HepG2 (cell line): Measurements from ENCODE around the gene SIMC1. TPM values are rescaled to one million over a fixed set of nuclear protein-coding genes. Genes with fewer than 3 reads are reported as not detected.
A peak's percentile ranks its signal among the peaks of the same experiment; 100 is the strongest.

Experiments used
- FOXK2 ChIP-seq: fragments of 450-650 bp; IDR thresholded peaks from 2 replicates; pipeline ENCODE4 v1.6.1; 2016
- HNF1A ChIP-seq, 2 experiments: sonication (generic) in 1 of 2; formaldehyde crosslinking in 1 of 2; IDR thresholded peaks; 2 replicates each; pipeline versions ENCODE4 v1.4.0 to v1.6.1; 2016 to 2020; ENCODE audit warnings: borderline replicate concordance in 1 of 2, low read depth in 1 of 2, mild to moderate bottlenecking in 1 of 2, missing genetic modification reagents in 1 of 2
- IKZF4 ChIP-seq: sonication (generic); formaldehyde crosslinking; IDR thresholded peaks from 2 replicates; pipeline ENCODE4 v1.5.1; 2020; ENCODE audit warnings: borderline replicate concordance, mild to moderate bottlenecking, low read depth, missing genetic modification reagents; ENCODE audit errors: not compliant biosample characterization
- MAF1 ChIP-seq: sonication (generic); formaldehyde crosslinking; IDR thresholded peaks from 2 replicates; pipeline ENCODE4 v1.5.0; 2020; ENCODE audit warnings: missing genetic modification reagents, borderline replicate concordance
- RNF219 ChIP-seq: sonication (generic); formaldehyde crosslinking; IDR thresholded peaks from 2 replicates; pipeline ENCODE4 v1.5.0; 2020; ENCODE audit warnings: mild to moderate bottlenecking, missing genetic modification reagents
- SMYD3 ChIP-seq: sonication (generic); formaldehyde crosslinking; IDR thresholded peaks from 2 replicates; pipeline ENCODE4 v1.8.1; 2023; ENCODE audit warnings: mild to moderate bottlenecking, missing genetic modification reagents
- ZNF329 ChIP-seq: sonication (generic); formaldehyde crosslinking; IDR thresholded peaks from 2 replicates; pipeline ENCODE4 v1.9.0; 2021; ENCODE audit warnings: low read depth, mild to moderate bottlenecking, missing genetic modification reagents
- ZNF337 ChIP-seq: sonication (generic); formaldehyde crosslinking; IDR thresholded peaks from 2 replicates; pipeline ENCODE4 v1.5.1; 2020; ENCODE audit warnings: missing genetic modification reagents, low read depth, mild to moderate bottlenecking, borderline replicate concordance
- ZNF362 ChIP-seq: sonication (generic); formaldehyde crosslinking; IDR thresholded peaks from 2 replicates; pipeline ENCODE4 v1.4.0; 2020; ENCODE audit warnings: missing genetic modification reagents, mild to moderate bottlenecking, borderline replicate concordance
- ZNF446 ChIP-seq: sonication (generic); formaldehyde crosslinking; IDR thresholded peaks from 2 replicates; pipeline ENCODE4 v1.5.0; 2020; ENCODE audit warnings: mild to moderate bottlenecking, missing genetic modification reagents
- ZNF749 ChIP-seq: sonication (generic); formaldehyde crosslinking; IDR thresholded peaks from 2 replicates; pipeline ENCODE4 v1.8.0; 2022; ENCODE audit warnings: mild to moderate bottlenecking, missing genetic modification reagents, moderate library complexity, borderline replicate concordance
- ZNF879 ChIP-seq: sonication (generic); formaldehyde crosslinking; IDR thresholded peaks from 2 replicates; pipeline ENCODE4 v1.8.1; 2023; ENCODE audit warnings: missing genetic modification reagents
- polyA plus RNA-seq, 8 experiments: library from polyadenylated mRNA; depleted of rRNA in 3 of 8; stranded (reverse) in 7 of 8; unstranded in 1 of 8; fragments of >200 nt; fragmentation: Illumina TruSeq in 4 of 8; extraction: Trizol in 4 of 8; gene quantifications; 2 replicates each; pipeline versions ENCODE4 v1.2.1 to v1.2.3, GENCODE V29; 2011 to 2016; ENCODE audit warnings: low read depth in 4 of 8, missing spikeins in 1 of 8, mixed read lengths in 1 of 8; ENCODE audit not compliant: insufficient read depth in 1 of 8
- total RNA-seq, 5 experiments: library from RNA; depleted of rRNA; stranded (reverse); fragments of >200 nt; fragmentation: Illumina TruSeq; extraction: Trizol; gene quantifications; 2 replicates each; pipeline ENCODE4 v1.2.3, GENCODE V29; 2016; ENCODE audit warnings: low read depth in 1 of 5
- TF ChIP-seq, protein P1 (sequence below): sonication (generic); formaldehyde crosslinking; IDR thresholded peaks from 2 replicates; pipeline ENCODE4 v1.4.0; 2020; ENCODE audit warnings: missing genetic modification reagents, borderline replicate concordance
- TF ChIP-seq, protein P2 (sequence below): IDR thresholded peaks from 2 replicates; pipeline ENCODE4 v1.6.1; 2016

Gene SIMC1
- total and polyA plus RNA-seq, 2 of the 13 experiments (the other 11 are each of a cell fraction or from before 2014, with no cell fraction given): 5.4 to 6.8 TPM

DNA sequence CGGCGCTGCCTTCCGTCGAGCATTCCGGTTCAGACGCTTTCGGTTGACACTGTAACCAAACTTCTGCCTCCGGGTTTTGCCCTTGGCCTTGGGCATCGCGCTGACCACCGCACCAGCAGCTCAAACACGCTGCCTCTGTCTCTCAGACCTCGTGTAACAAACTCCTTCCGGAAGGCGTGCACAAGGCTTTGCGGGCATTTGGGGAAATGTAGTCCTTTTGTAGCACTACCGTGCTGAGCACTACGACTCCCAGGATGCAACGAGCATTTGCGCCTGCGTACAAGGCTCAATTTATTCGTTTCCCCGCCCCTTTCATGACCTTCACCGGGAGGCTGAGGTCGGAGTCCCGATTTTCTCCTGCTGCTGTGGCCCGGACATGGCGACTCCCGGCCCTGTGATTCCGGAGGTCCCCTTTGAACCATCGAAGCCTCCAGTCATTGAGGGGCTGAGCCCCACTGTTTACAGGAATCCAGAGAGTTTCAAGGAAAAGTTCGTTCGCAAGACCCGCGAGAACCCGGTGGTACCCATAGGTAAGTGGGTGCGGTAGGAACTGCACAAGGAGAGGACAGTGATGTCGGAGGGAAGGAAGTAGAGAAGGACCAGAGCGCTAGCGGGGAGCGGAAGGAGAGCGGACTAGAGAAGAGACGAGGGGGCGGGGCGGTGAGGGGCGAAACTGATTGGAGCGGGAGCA lies 150.4 kb downstream of the SIMC1 start, which contains the start of the genes HIGD2A and NOP16 (continued):
- TF ChIP-seq, protein P1, sequence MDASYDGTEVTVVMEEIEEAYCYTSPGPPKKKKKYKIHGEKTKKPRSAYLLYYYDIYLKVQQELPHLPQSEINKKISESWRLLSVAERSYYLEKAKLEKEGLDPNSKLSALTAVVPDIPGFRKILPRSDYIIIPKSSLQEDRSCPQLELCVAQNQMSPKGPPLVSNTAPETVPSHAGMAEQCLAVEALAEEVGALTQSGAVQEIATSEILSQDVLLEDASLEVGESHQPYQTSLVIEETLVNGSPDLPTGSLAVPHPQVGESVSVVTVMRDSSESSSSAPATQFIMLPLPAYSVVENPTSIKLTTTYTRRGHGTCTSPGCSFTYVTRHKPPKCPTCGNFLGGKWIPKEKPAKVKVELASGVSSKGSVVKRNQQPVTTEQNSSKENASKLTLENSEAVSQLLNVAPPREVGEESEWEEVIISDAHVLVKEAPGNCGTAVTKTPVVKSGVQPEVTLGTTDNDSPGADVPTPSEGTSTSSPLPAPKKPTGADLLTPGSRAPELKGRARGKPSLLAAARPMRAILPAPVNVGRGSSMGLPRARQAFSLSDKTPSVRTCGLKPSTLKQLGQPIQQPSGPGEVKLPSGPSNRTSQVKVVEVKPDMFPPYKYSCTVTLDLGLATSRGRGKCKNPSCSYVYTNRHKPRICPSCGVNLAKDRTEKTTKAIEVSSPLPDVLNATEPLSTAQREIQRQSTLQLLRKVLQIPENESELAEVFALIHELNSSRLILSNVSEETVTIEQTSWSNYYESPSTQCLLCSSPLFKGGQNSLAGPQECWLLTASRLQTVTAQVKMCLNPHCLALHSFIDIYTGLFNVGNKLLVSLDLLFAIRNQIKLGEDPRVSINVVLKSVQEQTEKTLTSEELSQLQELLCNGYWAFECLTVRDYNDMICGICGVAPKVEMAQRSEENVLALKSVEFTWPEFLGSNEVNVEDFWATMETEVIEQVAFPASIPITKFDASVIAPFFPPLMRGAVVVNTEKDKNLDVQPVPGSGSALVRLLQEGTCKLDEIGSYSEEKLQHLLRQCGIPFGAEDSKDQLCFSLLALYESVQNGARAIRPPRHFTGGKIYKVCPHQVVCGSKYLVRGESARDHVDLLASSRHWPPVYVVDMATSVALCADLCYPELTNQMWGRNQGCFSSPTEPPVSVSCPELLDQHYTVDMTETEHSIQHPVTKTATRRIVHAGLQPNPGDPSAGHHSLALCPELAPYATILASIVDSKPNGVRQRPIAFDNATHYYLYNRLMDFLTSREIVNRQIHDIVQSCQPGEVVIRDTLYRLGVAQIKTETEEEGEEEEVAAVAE (CRISPR knock-in tag): peak; percentile 86
- TF ChIP-seq RNF219 (CRISPR knock-in tag): 0 out of 2 replicates have a peak, but pooled peaks have one; percentile 19
- TF ChIP-seq, protein P2, sequence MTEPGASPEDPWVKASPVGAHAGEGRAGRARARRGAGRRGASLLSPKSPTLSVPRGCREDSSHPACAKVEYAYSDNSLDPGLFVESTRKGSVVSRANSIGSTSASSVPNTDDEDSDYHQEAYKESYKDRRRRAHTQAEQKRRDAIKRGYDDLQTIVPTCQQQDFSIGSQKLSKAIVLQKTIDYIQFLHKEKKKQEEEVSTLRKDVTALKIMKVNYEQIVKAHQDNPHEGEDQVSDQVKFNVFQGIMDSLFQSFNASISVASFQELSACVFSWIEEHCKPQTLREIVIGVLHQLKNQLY (CRISPR knock-in tag): 0 out of 2 replicates have a peak, but pooled peaks have one; percentile 25
- TF ChIP-seq ZNF337 (CRISPR knock-in tag): peak; percentile 89; the same call in 1 of the 2 replicates
- peak; percentile 78 for TF ChIP-seq ZNF329 (CRISPR knock-in tag)
- peak; percentile 68; the same call in 1 of the 2 replicates for TF ChIP-seq SMYD3 (CRISPR knock-in tag)
- TF ChIP-seq ZNF362 (CRISPR knock-in tag): peak; percentile 7; the same call in 1 of the 2 replicates
- no peak for TF ChIP-seq IKZF4 (CRISPR knock-in tag)
- no peak for TF ChIP-seq ZNF749 (CRISPR knock-in tag)
- TF ChIP-seq MAF1: no peak; the same call in 1 of the 2 replicates
- TF ChIP-seq ZNF446 (CRISPR knock-in tag): no peak
- no peak for TF ChIP-seq ZNF879 (CRISPR knock-in tag)
- TF ChIP-seq FOXK2: peak; percentile 11; the same call in 1 of the 2 replicates
- no peak for TF ChIP-seq HNF1A (IDR thresholded peaks at IDR 0.05; ENCODE audit: low read depth)
- TF ChIP-seq HNF1A (CRISPR knock-in tag; IDR thresholded peaks at IDR 0.05; ENCODE audit: borderline replicate concordance): peak; percentile 82
